Astrocyte of the cerebellum (primary cell): ENCODE results near the gene LY6G5C.

Experiments used
- DNase-seq: peaks from one replicate; pipeline ENCODE4 v3.0.0-alpha.2; 2011; ENCODE audit warnings: low read depth
- H3K4me3 ChIP-seq: 2 replicates; pipeline ENCODE4 v1.5.1; 2011; ENCODE audit warnings: mild to moderate bottlenecking, low read depth, low read length, moderate library complexity
- CTCF ChIP-seq: IDR thresholded peaks from 2 replicates; pipeline ENCODE4 v1.5.1; 2012; ENCODE audit warnings: low read length, low read depth, moderate library complexity, mild to moderate bottlenecking; ENCODE audit errors: missing control alignments
- in situ Hi-C: cut with HindIII; loops from 2 replicates; pipeline ENCODE4 v1.10.0; 2017; ENCODE audit warnings: low sequenced_read_pairs

Gene LY6G5C

DNA sequence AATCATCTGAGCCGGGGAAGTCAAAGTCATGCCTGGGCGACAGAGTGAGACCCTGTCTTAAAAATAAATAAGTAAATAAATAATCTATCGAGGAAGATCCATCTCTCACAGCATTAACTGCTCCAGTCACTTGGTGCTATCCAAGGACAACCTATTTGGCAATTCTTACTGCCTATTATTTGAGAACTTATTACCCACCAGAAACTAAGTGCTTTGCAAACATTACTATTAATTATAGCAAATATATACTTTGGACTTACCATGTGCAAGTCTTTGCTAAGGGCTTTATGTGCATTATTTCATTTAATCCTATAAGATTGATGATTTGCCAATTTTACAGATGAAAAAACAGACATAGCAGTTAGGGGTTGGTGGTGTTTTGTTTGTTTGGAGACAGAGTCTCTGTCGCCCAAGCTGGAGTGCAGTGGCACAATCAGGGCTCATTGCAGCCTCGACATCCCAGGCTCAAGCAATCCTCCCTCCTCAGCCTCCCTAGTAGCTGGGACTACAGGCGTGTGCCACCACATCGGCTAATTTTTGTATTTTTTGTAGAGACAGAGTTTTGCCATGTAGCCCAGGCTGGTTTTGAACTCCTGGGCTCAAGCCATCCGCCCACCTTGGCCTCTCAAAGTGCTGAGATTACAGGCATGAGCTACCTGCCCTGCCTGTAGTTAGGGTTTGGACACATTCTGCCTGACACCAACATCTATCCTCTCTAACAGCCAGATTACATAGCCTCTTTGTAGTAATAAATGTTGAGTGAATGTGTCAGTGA is 26.1 kb downstream of the LY6G5C start:
- TF ChIP-seq CTCF = no peak
- in situ Hi-C loops = no loop called here
- no peak for DNase-seq
- no peak overlapping the region for H3K4me3 ChIP-seq

DNA sequence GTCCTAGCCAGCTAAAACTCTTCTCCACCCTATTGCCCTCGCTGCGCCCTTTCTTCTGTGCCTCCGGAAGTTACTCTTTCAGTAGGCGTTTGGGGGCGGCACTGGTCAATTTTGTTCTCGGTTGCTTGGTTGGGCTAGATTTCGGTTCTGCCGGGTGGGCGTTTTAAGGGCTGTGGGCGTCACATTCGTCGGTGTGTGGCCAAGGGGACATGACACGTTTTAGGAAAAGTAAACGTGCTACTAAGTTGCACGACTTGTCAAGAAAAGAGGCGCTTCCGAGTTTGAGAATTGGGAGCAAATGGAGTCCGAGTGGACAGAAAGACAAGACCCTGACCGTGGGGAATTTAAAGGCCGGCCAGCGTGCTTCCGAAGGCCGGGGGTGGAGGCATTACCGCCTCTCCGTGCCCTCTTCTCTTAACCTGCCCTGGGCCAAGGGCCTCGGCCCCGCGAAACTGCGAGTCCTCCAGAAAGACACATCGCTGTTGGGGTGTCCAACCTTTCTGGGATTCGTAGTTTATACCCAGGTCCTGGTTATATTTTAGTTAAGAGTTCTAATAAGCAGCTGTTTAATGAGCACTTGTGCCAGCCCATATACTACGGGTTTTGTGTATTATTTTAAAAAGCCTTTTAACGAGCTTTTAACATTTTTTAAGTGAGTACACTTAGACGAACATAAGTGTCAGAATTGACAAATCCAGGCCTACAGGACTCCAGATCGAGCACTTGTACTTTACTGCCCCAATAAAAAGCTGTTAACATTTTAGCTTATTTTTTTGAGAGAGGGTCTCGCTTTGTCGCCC is 27.7 kb downstream of the LY6G5C start:
- no peak for DNase-seq
- in situ Hi-C loops = no loop called here
- no peak for TF ChIP-seq CTCF
- peak overlapping the region; percentile 81 for H3K4me3 ChIP-seq

- DNase-seq = no peak
- peak overlapping the region; percentile 81 for H3K4me3 ChIP-seq
- in situ Hi-C loops = no loop called here
- no peak for TF ChIP-seq CTCF
Measured at GRCh38 chr6:31651602-31652191, 29.2 kb downstream of the LY6G5C start.

- no peak overlapping the region for H3K4me3 ChIP-seq
- in situ Hi-C loops = no loop called here
- DNase-seq = no peak
- no peak for TF ChIP-seq CTCF
Measured at GRCh38 chr6:31645325-31645724, 35.5 kb downstream of the LY6G5C start.

DNA sequence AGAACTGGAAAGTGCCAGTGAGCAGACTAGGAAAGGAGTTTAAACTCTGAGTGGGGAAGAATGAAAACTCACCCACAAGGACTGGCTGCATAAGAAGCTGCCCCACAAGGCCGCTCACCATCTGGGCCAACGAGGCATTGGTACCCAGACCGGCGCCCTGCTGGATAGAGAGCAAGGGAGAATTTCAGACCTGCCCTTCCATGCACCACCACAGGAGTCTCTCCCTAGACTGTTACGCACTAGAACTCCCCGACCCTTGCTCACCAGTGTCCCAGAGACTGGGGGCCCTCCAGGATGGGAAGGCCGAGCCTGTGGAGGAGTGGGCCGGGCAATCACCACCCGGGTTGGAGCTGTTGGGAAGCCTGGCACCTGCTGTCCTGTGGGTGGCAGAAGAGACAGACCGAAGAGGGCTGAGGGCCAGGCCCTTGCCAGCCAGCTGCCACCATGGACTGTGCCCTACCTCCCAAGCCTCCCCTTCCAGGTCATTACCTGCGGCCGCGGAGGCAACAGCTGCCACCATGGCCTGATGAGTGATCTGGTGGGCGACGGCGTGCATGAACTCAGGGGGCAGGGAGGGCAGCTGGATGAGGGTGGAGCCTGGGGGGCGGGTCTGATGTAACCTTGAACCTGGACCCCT is 36.9 kb downstream of the LY6G5C start:
- in situ Hi-C loops = no loop called here
- no peak for TF ChIP-seq CTCF
- no peak overlapping the region for H3K4me3 ChIP-seq
- DNase-seq = no peak
